ENCODE measurements around the gene RSPH9. TPM values are rescaled to one million over a fixed set of nuclear protein-coding genes. Genes with fewer than 3 reads are reported as not detected.

Gene RSPH9
- total and polyA plus RNA-seq, 2 donors (not counting 3 experiments of a cell fraction or from before 2014, with no cell fraction given) = 0.18 to 0.27 TPM

DNA sequence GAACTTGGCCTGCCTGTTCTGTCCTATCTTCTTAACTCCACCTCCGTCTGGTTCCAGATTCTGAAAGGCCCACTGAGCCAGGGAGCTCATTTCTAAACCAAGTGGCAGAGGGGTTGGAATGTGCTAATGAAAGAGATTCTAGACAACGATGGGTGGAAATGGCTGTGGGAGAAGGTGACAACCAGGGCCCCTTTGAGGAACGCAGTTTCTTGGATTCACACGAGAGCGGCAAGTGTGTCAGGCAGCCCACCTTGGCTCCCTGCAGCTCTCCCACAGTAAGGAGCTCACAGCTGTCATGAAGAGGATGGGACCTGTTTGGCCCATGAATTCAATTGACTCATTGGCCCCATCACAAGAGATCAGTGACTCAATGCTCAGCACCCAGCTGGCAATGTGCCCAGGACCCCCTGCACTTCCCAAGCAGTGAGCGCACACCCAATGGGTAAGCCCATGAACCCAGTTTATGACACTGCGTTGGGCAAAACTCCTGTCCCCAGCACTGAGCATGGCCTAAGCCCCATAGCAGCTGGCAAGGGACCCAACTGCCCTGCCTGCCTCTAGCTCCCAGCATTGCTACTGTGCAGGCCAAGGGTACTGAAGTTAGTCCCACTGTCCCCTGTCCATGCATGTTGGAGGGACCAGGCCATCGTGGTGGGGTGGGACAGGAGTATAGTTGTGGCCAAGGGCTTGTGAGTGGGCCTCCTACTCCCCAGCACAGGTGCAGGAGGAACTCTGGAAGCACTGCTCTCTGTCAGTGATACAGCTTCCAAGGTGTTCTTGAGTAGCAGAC, 26.4 kb downstream of the RSPH9 start:
- DNase-seq (ENCODE audit: low read depth, low spot score) (no peak), FAIRE-seq (no peak)
- no peak for TF ChIP-seq POLR2AphosphoS5 (IDR thresholded peaks at IDR 0.05; ENCODE audit: insufficient read depth, low read depth, low read length)
- no peak for TF ChIP-seq JUN (IDR thresholded peaks at IDR 0.05; ENCODE audit: borderline replicate concordance, insufficient read depth, insufficient read length, low read depth)
- TF ChIP-seq POLR2A (IDR thresholded peaks at IDR 0.05; ENCODE audit: low read depth, low read length) = no peak
- TF ChIP-seq, protein P1, sequence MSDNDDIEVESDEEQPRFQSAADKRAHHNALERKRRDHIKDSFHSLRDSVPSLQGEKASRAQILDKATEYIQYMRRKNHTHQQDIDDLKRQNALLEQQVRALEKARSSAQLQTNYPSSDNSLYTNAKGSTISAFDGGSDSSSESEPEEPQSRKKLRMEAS (IDR thresholded peaks at IDR 0.05; ENCODE audit: insufficient read depth, insufficient read length) = no peak
- TF ChIP-seq FOS (IDR thresholded peaks at IDR 0.05; ENCODE audit: borderline replicate concordance, insufficient read depth, low read length) = no peak
- TF ChIP-seq, protein P2, sequence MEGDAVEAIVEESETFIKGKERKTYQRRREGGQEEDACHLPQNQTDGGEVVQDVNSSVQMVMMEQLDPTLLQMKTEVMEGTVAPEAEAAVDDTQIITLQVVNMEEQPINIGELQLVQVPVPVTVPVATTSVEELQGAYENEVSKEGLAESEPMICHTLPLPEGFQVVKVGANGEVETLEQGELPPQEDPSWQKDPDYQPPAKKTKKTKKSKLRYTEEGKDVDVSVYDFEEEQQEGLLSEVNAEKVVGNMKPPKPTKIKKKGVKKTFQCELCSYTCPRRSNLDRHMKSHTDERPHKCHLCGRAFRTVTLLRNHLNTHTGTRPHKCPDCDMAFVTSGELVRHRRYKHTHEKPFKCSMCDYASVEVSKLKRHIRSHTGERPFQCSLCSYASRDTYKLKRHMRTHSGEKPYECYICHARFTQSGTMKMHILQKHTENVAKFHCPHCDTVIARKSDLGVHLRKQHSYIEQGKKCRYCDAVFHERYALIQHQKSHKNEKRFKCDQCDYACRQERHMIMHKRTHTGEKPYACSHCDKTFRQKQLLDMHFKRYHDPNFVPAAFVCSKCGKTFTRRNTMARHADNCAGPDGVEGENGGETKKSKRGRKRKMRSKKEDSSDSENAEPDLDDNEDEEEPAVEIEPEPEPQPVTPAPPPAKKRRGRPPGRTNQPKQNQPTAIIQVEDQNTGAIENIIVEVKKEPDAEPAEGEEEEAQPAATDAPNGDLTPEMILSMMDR (IDR thresholded peaks at IDR 0.05; ENCODE audit: extremely low read depth in 1 of 2, insufficient read depth in 1 of 2, low read depth in 1 of 2, low read length in 2 of 2) = no peak
- TF ChIP-seq MYC (IDR thresholded peaks at IDR 0.05; ENCODE audit: low read depth, low read length) = no peak
- no peak for TF ChIP-seq GATA2 (IDR thresholded peaks at IDR 0.05; ENCODE audit: insufficient read depth, insufficient read length, low read depth, low read length)
- TF ChIP-seq EZH2 (IDR thresholded peaks at IDR 0.05; ENCODE audit: borderline replicate concordance, low read depth, low read length, severe bottlenecking) = no peak
- ChIA-PET POLR2A (interaction anchor here (1.1 kb wide), 1 partner anchor 99 kb away, joined by 3 read pairs; the partner anchor contains the start of gene VEGFA), CTCF (interaction anchor here (0.8 to 7.1 kb wide), 9 partner anchors 9 to 408 kb away, joined by 3 to 177 read pairs (median 12); partner anchors contain the start of gene VEGFA)
- Histone ChIP-seq H4K20me1 (replicated peaks; ENCODE audit: control insufficient read depth, extremely low read depth, insufficient read depth, low read length) (no peaks in the 10 kb centered on the region), H3K4me1 (ENCODE audit: control insufficient read depth, extremely low read depth, insufficient read depth, low read length) (peaks cover 5% of the 10 kb centered on the region), H2AFZ (ENCODE audit: low read depth, low read length) (no peak overlapping the region), H3K36me3 (ENCODE audit: control insufficient read depth in 2 of 2, extremely low read depth in 1 of 2, insufficient read depth in 2 of 2, low read length in 2 of 2) (peaks cover 2 to 32% of the 10 kb centered on the region in 2 experiments), H3K79me2 (ENCODE audit: control insufficient read depth, insufficient read depth, low read length) (no peaks in the 10 kb centered on the region), H3K9ac (replicated peaks; ENCODE audit: extremely low read depth, insufficient read depth, low read length) (no peak overlapping the region), H3K27me3 (ENCODE audit: control insufficient read depth in 2 of 2, insufficient read depth in 2 of 2, low read length in 2 of 2) (no peaks in the 10 kb centered on the region), H3K4me2 (ENCODE audit: insufficient read depth, low read length) (no peak overlapping the region), H3K4me3 (replicated peaks in 1 of 3; ENCODE audit: insufficient read depth in 1 of 3, low read depth in 1 of 3, low read length in 3 of 3) (no peak overlapping the region), H3K9me3 (replicated peaks; ENCODE audit: control insufficient read depth, insufficient read depth, low read length) (no peaks in the 10 kb centered on the region), H3K27ac (ENCODE audit: insufficient read depth, low read depth, low read length) (no peak overlapping the region), H3K9me1 (replicated peaks; ENCODE audit: control insufficient read depth, extremely low read depth, insufficient read depth, low read length) (no peaks in the 10 kb centered on the region)
- no TSS peak for BruUV-seq (replicated peaks)
- intact Hi-C loops (cut with micrococcal nuclease) = no loop called here
- dilution Hi-C loops (cut with MboI; ENCODE audit: extremely low pct_ligation_motif_present, low sequenced_read_pairs) = no loop called here

Measured in endothelial cell of umbilical vein (primary cell).